ENCODE results near the gene ANKRD33.

ANKRD33 gene

DNA sequence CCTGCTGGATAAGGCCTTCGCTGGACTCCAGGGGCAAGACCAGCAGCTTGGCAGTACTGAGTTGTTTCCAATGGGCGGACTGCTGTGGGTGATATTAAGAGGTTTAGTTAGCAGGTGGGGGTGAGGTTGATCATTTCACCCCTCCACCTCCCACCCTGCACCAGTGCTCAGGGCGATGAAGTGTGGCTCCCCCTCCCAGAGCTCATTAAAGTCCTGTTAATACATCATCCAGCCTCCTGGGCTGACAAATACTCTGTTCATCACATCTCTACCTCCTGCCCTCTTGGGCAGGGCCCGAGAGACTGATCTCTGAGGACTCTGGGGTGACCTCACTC, 37.0 kb upstream of the ANKRD33 start:
- Mint-ChIP-seq H3K9me3 (no peaks in the 10 kb centered on the region), H3K4me1 (peaks cover 23% of the 10 kb centered on the region), H3K36me3 (no peaks in the 10 kb centered on the region), H3K4me3 (no peak overlapping the region), H3K27ac (peak overlapping the region; percentile 30)
- DNase-seq (ENCODE audit: low spot score in 2 of 2) (no peak), ATAC-seq (no peak)

DNA sequence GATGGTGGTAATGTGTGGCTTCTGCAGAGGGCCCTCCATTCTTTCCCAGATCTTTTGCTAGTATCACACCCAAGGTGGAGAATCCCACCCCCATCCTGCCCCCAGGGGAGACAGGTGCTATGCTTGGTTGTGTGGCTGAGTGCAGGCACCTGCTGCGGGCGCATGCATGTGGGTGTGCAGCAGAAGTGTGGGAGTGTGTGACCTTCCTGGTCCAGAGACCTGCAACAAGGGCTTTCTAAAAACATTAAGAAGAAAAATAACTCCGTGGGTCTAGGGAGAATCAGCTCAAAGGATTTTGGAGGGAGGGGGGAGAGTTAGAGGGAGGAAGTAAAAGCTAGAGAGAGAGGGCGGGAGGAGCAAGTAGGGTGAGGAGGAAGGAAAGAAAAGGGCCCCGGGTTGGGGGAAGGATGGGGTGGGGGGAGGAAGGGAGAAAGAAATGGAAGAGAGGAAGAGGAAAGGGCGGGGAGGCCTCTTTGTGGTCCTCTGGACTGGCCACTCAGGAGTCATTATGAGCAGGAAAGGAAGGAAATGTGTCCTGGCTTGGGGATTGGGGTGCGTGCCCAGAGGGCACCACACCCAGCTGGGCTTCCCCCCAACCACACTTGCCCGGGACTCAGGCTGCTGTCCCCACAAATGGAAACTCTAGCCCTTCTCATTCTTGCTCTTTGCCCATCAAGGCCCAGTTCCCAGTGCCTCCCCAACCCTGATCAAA, 36.3 kb upstream of the ANKRD33 start:
- no peak for DNase-seq (ENCODE audit: low spot score in 2 of 2)
- ATAC-seq, result no peak
- Mint-ChIP-seq H3K27ac (no peak overlapping the region), H3K4me3 (no peak overlapping the region), H3K9me3 (no peaks in the 10 kb centered on the region), H3K4me1 (peaks cover 17% of the 10 kb centered on the region), H3K36me3 (no peaks in the 10 kb centered on the region)

DNA sequence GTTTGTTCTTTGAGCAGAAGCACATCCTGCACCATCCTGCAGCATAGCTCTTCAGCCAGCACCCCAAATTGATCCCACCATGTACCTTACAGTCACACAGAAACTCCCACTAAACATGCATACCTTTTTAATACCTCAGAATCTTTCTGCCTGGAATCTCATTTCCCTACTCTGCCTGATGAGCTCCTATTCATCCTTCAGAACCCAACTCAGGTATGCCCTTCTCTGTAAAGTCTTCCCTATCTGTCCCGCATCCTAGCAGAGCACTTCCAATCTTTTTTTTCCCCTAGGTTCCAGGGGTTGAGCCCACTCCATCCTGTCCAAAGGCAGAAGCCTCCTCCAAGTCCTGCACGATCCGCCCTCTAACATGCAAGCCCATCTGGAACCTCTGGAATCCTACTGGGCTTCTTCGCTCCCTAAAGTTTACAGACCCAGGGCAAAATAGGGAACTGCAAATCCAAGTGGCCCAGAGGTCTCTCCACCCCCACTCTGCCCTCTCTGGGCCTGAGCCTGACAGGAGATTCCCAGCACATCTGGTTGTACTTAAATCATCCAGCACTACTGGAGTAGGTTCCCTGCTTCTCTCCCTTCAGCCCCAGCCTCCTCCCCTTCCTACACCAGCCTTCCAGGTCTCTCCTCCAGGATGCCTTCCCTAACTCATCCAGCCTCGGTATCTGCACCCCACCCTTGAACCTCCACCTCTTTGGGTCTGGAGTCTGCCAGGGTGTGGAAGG, 35.3 kb upstream of the ANKRD33 start:
- ATAC-seq, result no peak
- no peaks in the 10 kb centered on the region for H3K36me3 Mint-ChIP-seq

DNA sequence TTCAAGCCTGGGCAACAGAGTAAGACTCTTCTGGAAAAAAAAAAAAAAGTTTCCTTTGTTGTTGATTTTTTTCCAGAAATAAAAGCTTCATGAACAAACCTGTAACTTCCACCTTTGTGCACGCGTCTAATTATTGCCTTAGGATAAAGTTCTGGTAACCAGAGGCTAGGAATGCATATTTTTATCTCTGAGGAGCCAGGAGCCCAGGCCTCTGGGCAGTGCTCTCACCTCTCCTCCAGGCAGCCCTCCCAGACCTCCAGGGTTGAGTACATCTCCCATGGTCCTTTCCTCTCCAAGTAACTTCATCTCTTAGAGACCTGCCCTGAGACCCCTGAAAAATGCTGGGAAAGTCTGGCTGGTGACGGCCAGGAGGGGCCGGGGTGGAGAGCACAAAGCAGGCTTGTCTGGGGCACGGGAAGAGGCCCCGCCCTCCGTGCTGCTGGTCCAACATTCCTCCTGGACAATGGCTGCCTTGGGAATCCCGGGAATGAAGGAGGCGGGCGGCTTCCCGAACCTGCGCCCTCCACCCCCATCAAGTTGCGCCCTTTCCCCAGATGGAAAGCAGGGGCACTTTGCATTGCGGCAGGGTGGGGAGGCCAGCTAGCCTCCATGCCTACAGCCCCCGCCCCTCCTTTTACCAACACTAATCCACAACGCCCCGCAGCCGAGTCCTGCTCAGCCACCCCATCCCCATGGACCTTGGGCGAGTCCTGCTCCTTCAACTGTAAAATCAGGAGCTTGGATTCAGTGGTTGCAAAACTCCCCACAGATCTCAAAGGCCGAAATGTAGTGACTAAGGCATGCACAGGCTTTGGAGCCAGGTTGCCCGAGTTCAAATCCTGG, 32.1 kb upstream of the ANKRD33 start:
- Mint-ChIP-seq H3K36me3 (no peaks in the 10 kb centered on the region), H3K27ac (no peak overlapping the region), H3K9me3 (no peaks in the 10 kb centered on the region), H3K4me3 (no peak overlapping the region), H3K4me1 (peaks cover 13% of the 10 kb centered on the region)
- DNase-seq (ENCODE audit: low spot score in 2 of 2), result no peak
- ATAC-seq, result no peak

More for the DNA sequence above, 35.3 kb upstream of the ANKRD33 start:
- Mint-ChIP-seq H3K9me3 (no peaks in the 10 kb centered on the region), H3K4me3 (no peak overlapping the region), H3K4me1 (peaks cover 13% of the 10 kb centered on the region), H3K27ac (no peak overlapping the region)
- no peak for DNase-seq (ENCODE audit: low spot score in 2 of 2)

DNA sequence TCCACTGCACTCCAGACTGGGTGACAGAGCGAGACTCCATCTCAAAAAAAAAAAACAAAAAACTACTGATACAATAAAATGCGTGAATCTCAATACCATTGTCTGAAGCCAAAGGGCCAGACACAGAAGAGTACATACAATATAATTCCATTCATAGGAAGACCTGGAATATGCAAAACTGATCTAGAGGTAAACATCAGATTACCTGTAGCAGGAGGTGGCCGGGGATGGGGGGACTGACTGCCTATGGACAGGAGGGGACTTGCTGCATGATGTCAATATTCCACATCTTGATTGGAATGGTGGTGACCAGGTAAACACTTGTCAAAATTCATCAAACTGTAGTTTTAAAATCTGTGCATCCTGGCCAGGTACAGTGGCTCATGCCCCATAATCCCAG, 26.9 kb upstream of the ANKRD33 start:
- peaks cover 6% of the 10 kb centered on the region for H3K4me1 Mint-ChIP-seq
- H3K27ac Mint-ChIP-seq, result no peak overlapping the region
- DNase-seq (ENCODE audit: low spot score in 2 of 2), result no peak
- no peak overlapping the region for H3K4me3 Mint-ChIP-seq
- no peaks in the 10 kb centered on the region for H3K36me3 Mint-ChIP-seq
- no peak for ATAC-seq
- H3K9me3 Mint-ChIP-seq, result no peaks in the 10 kb centered on the region

GRCh38 chr12:51862947-51863346, 25.0 kb upstream of the ANKRD33 start:
- no peak overlapping the region for H3K4me3 Mint-ChIP-seq
- no peaks in the 10 kb centered on the region for H3K9me3 Mint-ChIP-seq
- peak overlapping the region; percentile 65 for H3K27ac Mint-ChIP-seq

DNA sequence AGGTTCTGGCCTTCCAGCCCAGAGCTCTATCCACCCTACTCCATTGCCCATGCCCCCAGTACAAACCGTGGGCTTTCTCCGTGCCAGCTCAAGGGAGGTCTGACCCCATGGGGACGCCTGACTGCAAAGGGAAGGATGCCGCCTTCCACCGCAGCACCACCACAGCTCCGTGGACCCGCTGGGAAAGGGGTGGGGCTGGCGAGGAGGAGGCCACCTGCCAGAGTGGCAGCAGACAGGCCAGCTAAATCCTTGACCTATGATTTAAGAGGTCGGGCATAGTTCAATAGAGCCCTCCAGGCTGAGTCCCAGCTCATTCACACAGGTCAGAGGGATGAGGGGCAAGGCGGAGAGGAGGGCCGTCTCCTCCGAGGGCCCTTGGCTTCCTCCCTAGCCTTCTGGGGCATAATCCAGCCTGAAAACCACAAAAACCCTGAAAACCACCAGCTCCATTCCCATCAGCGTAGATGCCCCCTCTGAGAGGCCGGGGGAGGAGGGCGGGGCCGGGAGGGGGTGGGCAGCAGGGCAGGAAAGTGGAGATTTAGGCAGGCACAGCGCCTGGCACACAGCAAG, 24.5 kb upstream of the ANKRD33 start:
- Mint-ChIP-seq H3K4me1 (peaks cover 6% of the 10 kb centered on the region), H3K27ac (peak overlapping the region; percentile 65), H3K36me3 (no peaks in the 10 kb centered on the region), H3K4me3 (peak overlapping the region; percentile 29), H3K9me3 (no peaks in the 10 kb centered on the region)
- ATAC-seq, result no peak
- no peak for DNase-seq (ENCODE audit: low spot score in 2 of 2)

More at GRCh38 chr12:51862947-51863346, 25.0 kb upstream of the ANKRD33 start:
- ATAC-seq (no peak), DNase-seq (ENCODE audit: low spot score in 2 of 2) (no peak)
- Mint-ChIP-seq H3K36me3 (no peaks in the 10 kb centered on the region), H3K4me1 (peaks cover 6% of the 10 kb centered on the region)

GRCh38 chr12:51863933-51864832, 23.7 kb upstream of the ANKRD33 start:
- H3K9me3 Mint-ChIP-seq, result no peaks in the 10 kb centered on the region
- ATAC-seq, result peak; percentile 47
- no peaks in the 10 kb centered on the region for H3K36me3 Mint-ChIP-seq
- no peak overlapping the region for H3K27ac Mint-ChIP-seq
- peaks cover 13% of the 10 kb centered on the region for H3K4me1 Mint-ChIP-seq
- H3K4me3 Mint-ChIP-seq, result peak overlapping the region; percentile 29
- DNase-seq (ENCODE audit: low spot score in 2 of 2), result no peak

DNA sequence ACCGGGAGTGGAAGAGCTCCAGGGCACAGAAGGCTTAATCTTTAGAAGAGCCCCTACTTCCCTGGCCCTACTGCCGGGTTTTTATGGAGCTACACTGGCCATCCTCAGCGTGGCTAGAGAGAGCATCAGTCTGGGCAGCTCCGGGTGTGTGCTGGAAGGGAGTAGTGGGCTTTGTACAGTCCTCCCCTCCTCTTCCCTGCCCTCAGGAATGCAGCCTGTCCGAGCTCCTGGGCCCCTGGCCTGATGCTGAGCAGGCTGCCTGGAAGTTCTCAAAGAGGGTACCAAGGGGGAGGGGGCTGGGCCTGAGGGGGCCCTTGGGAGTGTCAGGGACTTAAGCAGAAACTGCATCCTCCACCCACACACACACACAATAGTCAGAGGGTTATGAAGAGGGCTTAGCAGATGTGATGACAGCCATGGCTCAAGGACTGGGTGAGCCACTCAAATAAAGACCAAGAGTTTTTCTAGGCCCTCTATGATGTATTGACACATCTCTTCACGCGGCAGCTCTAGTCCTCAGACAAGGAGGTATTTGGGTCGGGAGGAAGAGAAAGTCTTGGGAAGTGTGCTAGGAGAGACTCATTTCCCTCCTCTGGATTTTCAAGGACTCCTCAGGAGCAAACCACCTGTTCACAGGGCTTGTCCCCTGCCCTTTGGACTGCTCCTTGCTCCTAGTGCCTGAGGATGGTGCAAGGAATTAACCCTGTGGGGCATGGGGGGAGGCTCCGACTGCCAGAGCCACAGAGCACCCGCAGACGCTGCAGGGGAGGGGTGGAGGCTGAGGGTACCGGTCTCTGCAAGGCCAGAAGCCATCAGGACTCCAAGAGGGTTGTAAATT, 22.9 kb upstream of the ANKRD33 start:
- Mint-ChIP-seq H3K4me1 (peaks cover 17% of the 10 kb centered on the region), H3K9me3 (no peaks in the 10 kb centered on the region), H3K36me3 (no peaks in the 10 kb centered on the region), H3K27ac (no peak overlapping the region), H3K4me3 (peak overlapping the region; percentile 15)
- ATAC-seq (peak; percentile 17), DNase-seq (ENCODE audit: low spot score in 2 of 2) (no peak)

GRCh38 chr12:51865757-51866270, 22.1 kb upstream of the ANKRD33 start:
- DNase-seq (ENCODE audit: low spot score in 2 of 2) (no peak), ATAC-seq (no peak)
- Mint-ChIP-seq H3K9me3 (no peaks in the 10 kb centered on the region), H3K4me1 (peaks cover 23% of the 10 kb centered on the region), H3K4me3 (no peak overlapping the region), H3K27ac (no peak overlapping the region), H3K36me3 (no peaks in the 10 kb centered on the region)

- Mint-ChIP-seq H3K27ac (no peak overlapping the region), H3K4me3 (no peak overlapping the region), H3K9me3 (no peaks in the 10 kb centered on the region), H3K36me3 (no peaks in the 10 kb centered on the region), H3K4me1 (peaks cover 23% of the 10 kb centered on the region)
- ATAC-seq (no peak), DNase-seq (ENCODE audit: low spot score in 2 of 2) (no peak)
Measured at GRCh38 chr12:51866324-51866723, 21.6 kb upstream of the ANKRD33 start.

DNA sequence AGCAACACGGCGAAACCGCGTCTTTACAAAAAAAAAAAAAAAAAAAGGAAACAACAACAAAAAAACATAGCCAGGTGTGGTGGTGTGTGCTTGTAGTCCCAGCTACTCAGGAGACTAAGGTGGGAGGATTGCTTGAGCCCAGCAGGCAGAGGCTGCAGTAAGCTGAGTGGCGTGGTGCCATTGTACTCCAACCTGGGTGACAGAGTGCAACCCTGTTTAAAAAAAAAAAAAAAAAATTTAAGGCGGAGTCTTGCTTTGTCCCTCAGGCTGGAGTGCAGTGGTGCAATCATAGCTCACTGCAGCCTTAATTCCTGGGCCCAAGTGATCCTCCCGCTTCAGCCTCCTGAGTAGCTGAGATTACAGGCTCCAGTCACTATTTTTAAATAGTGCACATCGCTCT, 21.1 kb upstream of the ANKRD33 start:
- Mint-ChIP-seq H3K36me3 (no peaks in the 10 kb centered on the region), H3K27ac (no peak overlapping the region), H3K4me1 (peaks cover 23% of the 10 kb centered on the region), H3K4me3 (no peak overlapping the region), H3K9me3 (no peaks in the 10 kb centered on the region)
- ATAC-seq (no peak), DNase-seq (ENCODE audit: low spot score in 2 of 2) (no peak)

GRCh38 chr12:51867371-51867770, 20.5 kb upstream of the ANKRD33 start:
- Mint-ChIP-seq H3K4me3 (no peak overlapping the region), H3K4me1 (peaks cover 23% of the 10 kb centered on the region), H3K9me3 (no peaks in the 10 kb centered on the region), H3K36me3 (no peaks in the 10 kb centered on the region), H3K27ac (no peak overlapping the region)
- ATAC-seq, result no peak
- DNase-seq (ENCODE audit: low spot score in 2 of 2), result no peak

Measured in stimulated activated effector memory CD8-positive, alpha-beta T cell treated with anti-CD3 and anti-CD28 coated beads, Interleukin-12 subunit alpha, Interleukin-12 subunit beta, amount 100 ng/mL, for 72 hours (primary cell).